Bronchial epithelial cell (primary cell): ENCODE data around the gene SPECC1. TPM values are rescaled to one million over a fixed set of nuclear protein-coding genes. Genes with fewer than 3 reads are reported as not detected.
A peak's percentile ranks its signal among the peaks of the same experiment; 100 is the strongest.

ENCODE experiments used
- DNase-seq: peaks from one replicate; pipeline ENCODE4 v3.0.0-alpha.2; 2010; ENCODE audit warnings: low read depth
- FAIRE-seq: peaks from 2 replicates; lab custom pipeline; 2011; peaks lifted over from hg19 to GRCh38; lab: Jason Lieb, UNC
- H3K27me3 ChIP-seq: 2 replicates; pipeline ENCODE4 v1.5.1; 2011; ENCODE audit warnings: low read length; ENCODE audit not compliant: control insufficient read depth, insufficient read depth
- H3K36me3 ChIP-seq: 2 replicates; pipeline ENCODE4 v1.5.1; 2011; ENCODE audit warnings: low read length; ENCODE audit not compliant: control insufficient read depth, insufficient read depth
- H3K4me3 ChIP-seq: 2 replicates; pipeline ENCODE4 v1.5.1; 2011; ENCODE audit warnings: mild to moderate bottlenecking, low read depth, low read length, control low read depth
- total RNA-seq: library from RNA; depleted of rRNA; stranded (reverse); fragments of >200 nt; gene quantifications from 2 replicates; pipeline ENCODE4 v1.2.1, GENCODE V29; 2014
- TF ChIP-seq, protein P1 (sequence below): IDR thresholded peaks from 2 replicates; pipeline ENCODE4 v1.5.1; 2011; ENCODE audit warnings: mild to moderate bottlenecking, moderate library complexity, low read length, control low read depth, inconsistent platforms; ENCODE audit not compliant: insufficient read depth, severe bottlenecking

SPECC1 gene
- total RNA-seq, 1 donor from 2014 or later, result 57.1 TPM

GRCh38 chr17:20291853-20292252 is 282.7 kb downstream of the SPECC1 start:
- Histone ChIP-seq H3K4me3 (no peak overlapping the region), H3K36me3 (peaks cover 2% of the 10 kb centered on the region), H3K27me3 (no peaks in the 10 kb centered on the region)
- no peak for DNase-seq
- TF ChIP-seq, protein P1, sequence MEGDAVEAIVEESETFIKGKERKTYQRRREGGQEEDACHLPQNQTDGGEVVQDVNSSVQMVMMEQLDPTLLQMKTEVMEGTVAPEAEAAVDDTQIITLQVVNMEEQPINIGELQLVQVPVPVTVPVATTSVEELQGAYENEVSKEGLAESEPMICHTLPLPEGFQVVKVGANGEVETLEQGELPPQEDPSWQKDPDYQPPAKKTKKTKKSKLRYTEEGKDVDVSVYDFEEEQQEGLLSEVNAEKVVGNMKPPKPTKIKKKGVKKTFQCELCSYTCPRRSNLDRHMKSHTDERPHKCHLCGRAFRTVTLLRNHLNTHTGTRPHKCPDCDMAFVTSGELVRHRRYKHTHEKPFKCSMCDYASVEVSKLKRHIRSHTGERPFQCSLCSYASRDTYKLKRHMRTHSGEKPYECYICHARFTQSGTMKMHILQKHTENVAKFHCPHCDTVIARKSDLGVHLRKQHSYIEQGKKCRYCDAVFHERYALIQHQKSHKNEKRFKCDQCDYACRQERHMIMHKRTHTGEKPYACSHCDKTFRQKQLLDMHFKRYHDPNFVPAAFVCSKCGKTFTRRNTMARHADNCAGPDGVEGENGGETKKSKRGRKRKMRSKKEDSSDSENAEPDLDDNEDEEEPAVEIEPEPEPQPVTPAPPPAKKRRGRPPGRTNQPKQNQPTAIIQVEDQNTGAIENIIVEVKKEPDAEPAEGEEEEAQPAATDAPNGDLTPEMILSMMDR, result no peak
- FAIRE-seq, result no peak

DNA sequence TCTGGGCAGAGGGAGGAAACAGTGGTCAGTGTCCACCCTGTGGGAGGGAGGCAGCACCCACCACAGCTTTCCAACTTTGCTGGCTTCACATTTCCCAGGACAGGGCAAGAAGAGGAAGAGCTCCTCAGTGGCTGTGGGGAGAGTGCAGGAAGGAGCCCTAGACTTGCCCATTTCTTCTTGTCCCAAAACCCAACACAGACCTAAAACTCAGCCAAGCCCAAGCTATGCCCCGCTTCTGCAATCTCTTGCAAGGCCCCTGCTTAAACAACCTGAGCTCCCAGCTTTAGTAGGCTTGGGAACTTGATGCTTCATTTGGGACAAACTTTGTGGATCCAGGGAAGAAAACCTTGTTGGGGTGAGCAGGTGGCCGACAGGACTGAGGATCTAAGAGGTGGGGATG is 284.3 kb downstream of the SPECC1 start:
- H3K36me3 ChIP-seq, result peaks cover 2% of the 10 kb centered on the region
- DNase-seq, result no peak
- no peak for FAIRE-seq
- H3K4me3 ChIP-seq, result no peak overlapping the region
- TF ChIP-seq, protein P1, result no peak
- no peaks in the 10 kb centered on the region for H3K27me3 ChIP-seq

DNA sequence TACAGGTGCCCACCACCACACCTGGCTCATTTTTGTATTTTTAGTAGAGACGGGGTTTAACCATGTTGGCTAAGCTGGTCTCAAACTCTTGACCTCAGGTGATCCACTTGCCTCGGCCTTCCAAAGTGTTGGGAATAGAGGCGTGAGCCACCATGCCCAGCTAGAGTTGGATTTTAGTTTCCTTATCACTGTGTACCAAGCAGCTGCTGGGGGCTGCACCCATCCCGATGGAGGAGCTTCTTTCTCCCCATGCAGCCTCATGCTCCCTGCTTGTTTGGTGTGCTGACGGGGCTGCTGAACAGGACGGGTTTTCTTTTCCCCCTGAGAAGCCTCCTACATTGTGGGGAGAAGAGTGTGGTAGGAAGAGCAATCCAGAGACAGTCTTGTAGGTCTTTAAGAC is 285.0 kb downstream of the SPECC1 start:
- Histone ChIP-seq H3K36me3 (peaks cover 2% of the 10 kb centered on the region), H3K27me3 (no peaks in the 10 kb centered on the region), H3K4me3 (no peak overlapping the region)
- TF ChIP-seq, protein P1, result no peak
- DNase-seq (no peak), FAIRE-seq (peak; percentile 66)

DNA sequence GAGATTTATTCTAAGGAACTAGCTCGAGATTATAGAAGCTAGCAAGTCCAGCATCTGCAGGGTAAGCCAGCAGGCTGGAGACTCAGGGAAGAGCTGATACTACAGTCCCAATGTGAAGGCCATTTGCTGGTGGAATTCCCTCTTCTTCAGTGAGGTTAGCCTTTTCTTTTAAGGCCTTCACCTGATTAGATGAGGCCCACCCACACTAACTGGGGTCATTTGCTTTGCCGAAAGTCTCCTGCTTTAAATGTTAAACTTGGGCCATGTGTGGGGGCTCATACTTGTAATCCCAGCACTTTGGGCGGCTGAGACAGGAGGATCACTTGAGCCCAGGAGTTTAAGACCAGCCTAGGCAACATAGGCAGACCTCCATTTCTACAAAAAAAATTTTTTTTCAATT is 289.9 kb downstream of the SPECC1 start:
- FAIRE-seq (no peak), DNase-seq (no peak)
- TF ChIP-seq, protein P1, result no peak
- Histone ChIP-seq H3K36me3 (peaks cover 2% of the 10 kb centered on the region), H3K4me3 (no peak overlapping the region), H3K27me3 (no peaks in the 10 kb centered on the region)

- Histone ChIP-seq H3K36me3 (peaks cover 2% of the 10 kb centered on the region), H3K27me3 (no peaks in the 10 kb centered on the region), H3K4me3 (no peak overlapping the region)
- FAIRE-seq (peak; percentile 62), DNase-seq (no peak)
- TF ChIP-seq, protein P1, result no peak
Measured at GRCh38 chr17:20300436-20300934, 291.3 kb downstream of the SPECC1 start.
